Omental fat pad (tissue), 4 donors: ENCODE results near the gene PDILT. TPM values are rescaled to one million over a fixed set of nuclear protein-coding genes. Genes with fewer than 3 reads are reported as not detected.

ENCODE experiments used
- ATAC-seq: fragments of 150-250 bp; one replicate; pipeline ENCODE4 v1.9.1; 2016; ENCODE audit warnings: mild to moderate bottlenecking, moderate library complexity; ENCODE audit not compliant: low FRiP score
- DNase-seq: peaks from one replicate; pipeline ENCODE4 v3.0.0-alpha.2; 2019; ENCODE audit warnings: low spot score
- CTCF ChIP-seq, 3 donors: fragments of 450-650 bp; IDR thresholded peaks; one replicate each; pipeline ENCODE4 v1.5.1; 2016 to 2017; ENCODE audit warnings: antibody characterized with exemption in 3 of 3, mild to moderate bottlenecking in 3 of 3, moderate library complexity in 2 of 3
- total RNA-seq, 4 donors: library from RNA; depleted of rRNA; stranded (reverse); fragments of >200 nt; gene quantifications; one replicate each; pipeline ENCODE4 v1.1.0, GENCODE V29; 2016

Gene PDILT
- total RNA-seq, 4 donors from 2014 or later, result not detected

- TF ChIP-seq CTCF (IDR thresholded peaks at IDR 0.05), result no peak
- DNase-seq (no peak), ATAC-seq (no peak)
These were observed 1.9 kb downstream of the PDILT start for GRCh38 chr16:20402651-20403050.

GRCh38 chr16:20401475-20402016, 3.0 kb downstream of the PDILT start:
- no peak for TF ChIP-seq CTCF (IDR thresholded peaks at IDR 0.05)
- DNase-seq, result no peak
- ATAC-seq, result no peak

GRCh38 chr16:20401066-20401465, 3.5 kb downstream of the PDILT start:
- DNase-seq (no peak), ATAC-seq (no peak)
- TF ChIP-seq CTCF (IDR thresholded peaks at IDR 0.05), result no peak

GRCh38 chr16:20399185-20399584, 5.4 kb downstream of the PDILT start:
- no peak for ATAC-seq
- no peak for TF ChIP-seq CTCF (IDR thresholded peaks at IDR 0.05)
- DNase-seq, result no peak

- no peak for DNase-seq
- no peak for TF ChIP-seq CTCF (IDR thresholded peaks at IDR 0.05)
- no peak for ATAC-seq
These were observed 5.9 kb downstream of the PDILT start for GRCh38 chr16:20398603-20399002.

- DNase-seq, result no peak
- TF ChIP-seq CTCF (IDR thresholded peaks at IDR 0.05), result no peak
- ATAC-seq, result no peak
These were observed 7.0 kb downstream of the PDILT start for GRCh38 chr16:20397468-20398074.

GRCh38 chr16:20396846-20397467, 7.6 kb downstream of the PDILT start:
- ATAC-seq (no peak), DNase-seq (no peak)
- no peak for TF ChIP-seq CTCF (IDR thresholded peaks at IDR 0.05)
